GM19238 (cell line): ENCODE measurements around the gene OR4D11.
"Not testable (repeated sequence)": the region's sequence is repeated elsewhere in the genome, so short reads cannot be mapped to it uniquely, and the experiment has no call there.

Experiments used
- DNase-seq: peaks from one replicate; pipeline ENCODE4 v3.0.0; 2011; ENCODE audit warnings: low spot score; ENCODE audit not compliant: insufficient read length

Gene OR4D11

DNA sequence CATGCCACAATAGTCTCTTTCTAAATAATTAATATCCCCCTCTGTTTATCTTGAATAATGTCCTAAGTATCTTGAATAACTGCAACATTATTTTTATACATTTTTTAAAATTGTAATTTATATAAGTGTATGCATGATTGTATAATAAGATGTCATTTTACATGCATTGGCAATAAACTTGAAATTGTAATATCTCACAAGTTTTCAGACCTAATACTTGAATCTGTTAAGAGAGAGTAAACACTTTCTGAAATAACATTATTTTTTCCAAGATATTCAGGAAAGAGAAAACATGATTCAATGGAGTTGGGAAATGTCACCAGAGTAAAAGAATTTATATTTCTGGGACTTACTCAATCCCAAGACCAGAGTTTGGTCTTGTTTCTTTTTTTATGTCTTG, at the start of gene OR4D11:
OR4D11 (plus strand) TSS at position 301 of the 400 bp plus-strand sequence; CDS start at position 301, 0 bp downstream.
- no peak for DNase-seq

- DNase-seq, result no peak
These were observed 46.7 kb upstream of the OR4D11 start, which contains the start of gene OR4D6 for GRCh38 chr11:59456661-59457060. Gene OR4D6, plus strand, starts transcription at chr11:59456961. Its CDS starts 0 bp downstream, at chr11:59456961.

GRCh38 chr11:59459916-59460315, 43.5 kb upstream of the OR4D11 start:
- no peak for DNase-seq

GRCh38 chr11:59463190-59463641, 40.2 kb upstream of the OR4D11 start:
- DNase-seq, result no peak

DNA sequence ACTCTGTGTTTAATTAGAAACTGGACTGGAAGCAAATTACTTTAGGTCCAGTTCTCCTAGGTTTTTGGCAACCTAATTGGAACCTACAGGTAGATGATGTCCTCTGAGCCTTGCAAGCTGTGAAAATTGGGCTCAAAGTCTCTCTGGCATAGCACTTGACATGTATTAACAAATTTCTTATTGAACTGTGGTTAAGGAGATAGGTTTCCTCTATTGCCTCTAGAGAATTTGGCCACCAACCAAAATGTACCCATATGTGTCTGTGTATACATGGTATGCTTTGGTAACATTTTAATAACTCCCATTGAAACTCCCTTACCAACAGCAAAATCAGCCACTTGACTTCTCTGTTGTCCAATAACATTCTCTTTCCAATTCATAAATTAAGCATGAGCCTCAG, 30.4 kb upstream of the OR4D11 start, which contains the start of gene OR4D10:
OR4D10 (plus strand) TSS at position 301 of the 400 bp plus-strand sequence. CDS start 4,115 bp downstream, outside the sequence.
- no peak for DNase-seq

GRCh38 chr11:59475176-59475575, 28.2 kb upstream of the OR4D11 start:
- DNase-seq, result no peak

- DNase-seq, result no peak
These were observed 23.5 kb upstream of the OR4D11 start for GRCh38 chr11:59479906-59480305.

GRCh38 chr11:59480359-59480758, 23.0 kb upstream of the OR4D11 start:
- no peak for DNase-seq

GRCh38 chr11:59501931-59502330, 1.4 kb upstream of the OR4D11 start:
- DNase-seq, result no peak

DNA sequence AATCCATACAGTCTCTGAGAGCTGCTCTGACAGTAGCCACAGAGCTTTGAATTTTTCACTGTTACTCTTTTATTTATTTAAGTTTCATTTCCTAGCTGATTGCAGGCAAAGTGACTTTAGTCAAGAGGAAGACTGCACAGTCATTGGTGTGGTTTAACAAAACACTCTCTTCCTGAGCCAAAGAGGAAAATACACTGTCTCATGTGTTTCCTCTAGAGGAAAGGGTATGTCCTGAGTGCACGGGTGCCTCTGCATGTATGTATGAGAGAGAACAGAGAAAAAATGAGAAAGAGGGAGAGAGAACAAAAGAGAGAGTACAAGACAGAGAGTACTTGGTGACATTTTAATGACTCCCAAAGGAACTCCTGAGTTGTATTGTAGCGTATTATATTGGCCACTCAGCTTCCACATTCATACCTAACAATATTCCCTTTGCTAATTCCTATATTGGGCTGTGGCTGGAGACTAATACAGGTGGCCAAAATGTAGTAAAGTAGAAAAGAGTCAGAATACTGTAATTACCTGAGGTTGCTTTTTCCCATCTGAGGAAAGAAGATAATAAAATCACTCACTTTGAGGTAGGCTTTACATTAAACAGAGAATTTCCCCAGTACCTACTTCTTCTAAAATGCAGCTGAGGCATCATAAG, 7.7 kb downstream of the OR4D11 start, which contains the start of gene OR4D9:
OR4D9 (plus strand) TSS at position 599 of the 649 bp plus-strand sequence. CDS start 3,374 bp downstream, outside the sequence.
- DNase-seq, result no peak

GRCh38 chr11:59511675-59512074, 8.3 kb downstream of the OR4D11 start:
- no peak for DNase-seq

DNA sequence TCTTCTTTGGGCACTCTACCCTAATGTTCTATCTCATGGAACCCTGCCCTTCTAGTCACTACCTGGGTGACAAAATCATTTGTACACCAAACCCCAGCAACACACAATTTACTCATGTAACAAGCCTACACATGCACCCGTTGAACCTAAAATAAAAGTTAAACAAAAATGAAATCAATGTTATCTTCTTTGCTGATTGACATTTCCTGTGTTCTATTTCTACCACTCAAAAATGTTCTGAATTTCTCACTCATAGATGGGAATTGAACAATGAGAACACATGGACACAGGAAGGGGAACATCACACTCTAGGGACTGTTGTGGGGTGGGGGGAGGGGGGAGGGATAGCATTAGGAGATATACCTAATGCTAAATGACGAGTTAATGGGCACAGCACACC, 16.8 kb downstream of the OR4D11 start:
- DNase-seq, result not testable (repeated sequence)

DNA sequence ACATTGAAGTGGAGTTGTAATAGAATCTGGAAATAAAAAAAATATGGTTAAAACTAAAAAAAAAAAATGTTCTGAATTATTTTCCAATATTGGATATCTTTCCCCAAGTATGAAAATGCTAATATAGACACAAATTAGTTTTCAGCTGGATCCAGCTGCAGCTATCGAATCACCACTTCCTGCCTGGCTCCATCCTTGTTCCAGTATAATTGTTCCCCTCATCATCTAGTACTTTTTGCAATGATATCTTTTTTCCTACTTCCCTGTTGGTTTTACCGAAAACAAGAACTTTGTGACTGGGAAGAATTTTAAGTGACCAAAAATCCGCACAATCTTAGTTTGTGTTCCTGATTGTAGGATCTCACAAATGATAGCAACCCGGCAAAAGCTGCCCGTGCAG, 17.4 kb downstream of the OR4D11 start:
- DNase-seq, result no peak

- DNase-seq, result no peak
These were observed 20.2 kb downstream of the OR4D11 start for GRCh38 chr11:59523541-59523940.

- DNase-seq, result no peak
These were observed 25.3 kb downstream of the OR4D11 start for GRCh38 chr11:59528711-59529110.

- DNase-seq, result no peak
These were observed 29.2 kb downstream of the OR4D11 start for GRCh38 chr11:59532620-59533019.

- no peak for DNase-seq
These were observed 31.3 kb downstream of the OR4D11 start for GRCh38 chr11:59534676-59535075.

- DNase-seq, result no peak
These were observed 38.9 kb downstream of the OR4D11 start for GRCh38 chr11:59542142-59542810.

DNA sequence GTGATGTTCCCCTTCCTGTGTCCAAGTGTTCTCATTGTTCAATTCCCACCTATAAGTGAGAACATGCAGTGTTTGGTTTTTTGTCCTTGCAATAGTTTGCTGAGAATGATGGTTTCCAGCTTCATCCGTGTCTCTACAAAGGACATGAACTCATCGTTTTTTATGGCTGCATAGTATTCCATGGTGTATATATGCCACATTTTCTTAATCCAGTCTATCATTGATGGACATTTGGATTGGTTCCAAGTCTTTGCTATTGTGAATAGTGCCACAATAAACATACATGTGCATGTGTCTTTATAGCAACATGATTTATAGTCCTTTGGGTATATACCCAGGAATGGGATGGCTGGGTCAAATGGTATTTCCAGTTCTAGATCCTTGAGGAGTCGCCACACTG, 40.3 kb downstream of the OR4D11 start:
- DNase-seq, result not testable (repeated sequence)

GRCh38 chr11:59544869-59545178, 41.4 kb downstream of the OR4D11 start:
- DNase-seq, result no peak

DNA sequence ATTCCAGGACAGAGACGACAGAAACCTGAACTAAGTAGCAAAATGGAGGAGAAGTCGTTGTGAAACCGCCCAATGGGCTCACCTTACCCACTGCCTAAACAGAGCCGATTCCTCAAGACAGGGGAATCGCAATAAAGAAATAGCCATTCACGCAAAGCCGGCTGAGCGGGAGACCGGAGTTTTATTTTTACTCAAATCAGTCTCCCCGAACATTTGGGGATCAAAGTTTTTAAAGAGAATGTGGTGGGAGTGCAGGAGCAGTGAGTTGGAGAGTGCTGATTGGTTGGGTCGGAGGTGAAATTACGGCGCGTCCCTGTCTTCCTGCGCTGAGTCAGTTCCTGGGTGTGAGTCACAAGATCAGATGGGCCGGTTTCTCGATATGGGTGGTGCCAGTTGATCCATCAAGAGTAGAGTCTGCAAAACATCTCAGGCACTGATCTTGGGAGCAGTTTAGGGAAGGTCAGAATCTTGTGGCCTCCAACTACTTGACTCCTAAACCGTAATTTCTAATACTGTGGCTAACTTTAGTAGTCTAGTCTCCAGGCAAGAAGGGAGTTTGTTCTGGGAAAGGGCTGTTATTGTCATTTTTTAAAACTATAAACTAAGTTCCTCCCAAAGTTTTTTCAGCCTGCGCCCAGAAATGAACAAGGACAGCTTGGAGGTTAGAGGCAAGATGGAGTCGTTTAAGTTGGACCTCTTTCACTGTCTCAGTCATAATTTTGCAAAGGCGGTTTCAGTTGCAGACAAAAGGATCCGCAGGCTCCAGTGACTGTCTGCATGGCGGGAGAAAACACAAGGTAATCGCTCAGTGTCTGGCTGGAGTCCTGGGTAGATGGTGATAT, 42.0 kb downstream of the OR4D11 start:
- DNase-seq, result no peak
